ENCODE data around the gene AMMECR1L.

- TF ChIP-seq CTCF (conservative IDR thresholded peaks at IDR 0.05) = no peak
- TF ChIP-seq EZH2 (IDR thresholded peaks at IDR 0.05; ENCODE audit: low read depth) = no peak
Observed at GRCh38 chr2:127857265-127857808, 28.4 kb downstream of the AMMECR1L start.

Data from PC-9 (cell line).